HL-60 (cell line): Measurements from ENCODE around the gene CREBBP.

Experiments used
- DNase-seq, 2 experiments: peaks; one replicate each; pipeline ENCODE4 v3.0.0-alpha.2; 2010 to 2020; ENCODE audit warnings: low read depth in 1 of 2, low spot score in 1 of 2
- H3K27ac ChIP-seq: fragments of 250-450 bp; sonication (Bioruptor Pico); replicated peaks from 2 replicates; pipeline ENCODE4 v1.5.1; 2020; ENCODE audit warnings: mild to moderate bottlenecking, moderate library complexity
- H3K27me3 ChIP-seq: fragments of 250-450 bp; sonication (Bioruptor Pico); 2 replicates; pipeline ENCODE4 v1.5.1; 2021; ENCODE audit warnings: mild to moderate bottlenecking, moderate library complexity; ENCODE audit not compliant: insufficient read depth, poor library complexity, severe bottlenecking
- H3K4me3 ChIP-seq: replicated peaks from 2 replicates; pipeline ENCODE4 v1.5.1; 2011; ENCODE audit warnings: mild to moderate bottlenecking, control low read depth, low read length; ENCODE audit not compliant: insufficient read depth
- CTCF ChIP-seq: IDR thresholded peaks from one replicate; pipeline ENCODE4 v1.5.1; 2011; ENCODE audit warnings: low read length, control low read depth, inconsistent platforms; ENCODE audit not compliant: insufficient read depth
- GABPA ChIP-seq: IDR thresholded peaks from 2 replicates; pipeline ENCODE4 v1.6.1; 2012; ENCODE audit warnings: low read depth
- POLR2AphosphoS5 ChIP-seq: IDR thresholded peaks from 2 replicates; pipeline ENCODE4 v1.6.1; 2012; ENCODE audit warnings: low read depth
- REST ChIP-seq: IDR thresholded peaks from 2 replicates; pipeline ENCODE4 v1.6.1; 2012; ENCODE audit warnings: low read depth; ENCODE audit not compliant: insufficient replicate concordance
- SPI1 ChIP-seq: IDR thresholded peaks from 2 replicates; pipeline ENCODE4 v1.6.1; 2012; ENCODE audit warnings: low read depth, mild to moderate bottlenecking, borderline replicate concordance

CREBBP gene

GRCh38 chr16:3799354-3799753 is 81.2 kb downstream of the CREBBP start:
- DNase-seq, result no peak
- H3K4me3 ChIP-seq, result no peak overlapping the region
- no peaks in the 10 kb centered on the region for H3K27me3 ChIP-seq
- H3K27ac ChIP-seq, result no peak overlapping the region
- TF ChIP-seq POLR2AphosphoS5 (no peak), REST (no peak), GABPA (no peak), SPI1 (no peak), CTCF (no peak)

GRCh38 chr16:3798838-3799237 is 81.7 kb downstream of the CREBBP start:
- Histone ChIP-seq H3K4me3 (no peak overlapping the region), H3K27me3 (no peaks in the 10 kb centered on the region), H3K27ac (no peak overlapping the region)
- no peak for TF ChIP-seq GABPA
- no peak for TF ChIP-seq POLR2AphosphoS5
- TF ChIP-seq REST, result no peak
- TF ChIP-seq SPI1, result no peak
- no peak for TF ChIP-seq CTCF
- no peak for DNase-seq

GRCh38 chr16:3797904-3798811 is 82.4 kb downstream of the CREBBP start:
- no peaks in the 10 kb centered on the region for H3K27me3 ChIP-seq
- H3K4me3 ChIP-seq, result no peak overlapping the region
- TF ChIP-seq SPI1, result no peak
- TF ChIP-seq CTCF, result no peak
- no peak for TF ChIP-seq REST
- TF ChIP-seq GABPA, result no peak
- TF ChIP-seq POLR2AphosphoS5, result no peak
- no peak overlapping the region for H3K27ac ChIP-seq
- no peak for DNase-seq
